Anterior cingulate cortex (tissue), 58 donors: ENCODE measurements around the gene LRRC55.

ENCODE experiments used
- DNase-seq, 58 donors: peaks; one replicate each; lab custom pipeline; 2025; lab: John Stamatoyannopoulos, UW

LRRC55 gene

DNA sequence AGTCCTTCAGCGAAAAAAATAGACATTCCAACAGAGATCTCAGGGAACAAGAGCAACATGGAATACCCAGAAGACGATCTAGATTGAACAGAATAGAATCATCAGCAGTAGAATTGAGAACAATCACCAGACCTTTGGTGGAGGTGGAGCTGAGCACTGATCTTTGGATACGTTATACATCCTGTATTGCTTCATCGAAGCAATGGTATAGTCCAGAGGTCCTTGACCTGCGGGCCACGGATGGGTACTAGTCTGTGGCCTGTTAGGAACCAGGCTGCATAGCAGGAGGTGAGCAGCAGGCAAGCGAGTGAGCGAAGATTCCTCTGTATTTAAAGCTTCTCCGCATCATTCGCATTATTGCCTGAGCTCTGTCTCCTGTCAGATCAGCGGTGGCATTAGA is 17.6 kb downstream of the LRRC55 start:
- DNase-seq: no peak

DNA sequence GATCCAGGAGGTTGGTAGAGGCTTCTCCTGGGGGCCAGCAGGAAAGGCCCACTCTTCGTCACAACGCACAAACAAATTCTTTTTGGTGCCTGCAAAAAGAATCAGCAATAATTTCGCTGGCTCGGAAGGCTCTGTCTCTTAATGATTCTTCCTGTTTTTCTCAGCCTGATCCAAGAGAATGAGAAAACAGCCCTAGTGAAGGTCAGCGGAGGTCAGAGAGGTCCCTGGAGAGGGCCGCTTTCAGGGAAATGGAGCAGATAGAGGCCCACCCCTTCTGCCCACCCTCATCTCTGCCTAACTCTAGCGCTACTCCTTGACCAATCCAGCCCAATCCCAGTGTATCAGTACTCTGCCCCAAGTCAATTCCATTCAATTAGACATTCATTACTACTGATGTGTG is 19.2 kb downstream of the LRRC55 start:
- DNase-seq: no peak

DNA sequence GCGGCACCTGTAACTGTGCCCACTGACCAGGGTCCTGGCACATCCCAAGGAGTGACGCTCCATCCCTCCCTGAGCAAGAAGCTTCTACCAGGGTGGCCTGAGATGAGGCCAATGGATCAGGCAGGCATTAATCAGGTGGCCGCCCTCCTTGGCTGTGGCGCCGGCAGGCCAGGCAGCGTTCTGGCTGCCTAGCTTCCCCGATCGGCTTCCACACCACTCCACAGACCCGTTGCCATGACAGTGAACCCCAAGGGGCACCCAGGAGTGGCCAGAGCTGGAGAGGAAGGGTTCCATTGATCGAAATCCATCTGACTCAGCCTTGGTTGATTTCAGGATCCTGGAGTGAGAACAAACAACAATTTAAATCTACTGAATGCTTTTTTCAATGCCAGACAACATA is 20.5 kb downstream of the LRRC55 start:
- peak in 22 of 58 donors; percentile 7 to 73 (median 26) for DNase-seq

DNA sequence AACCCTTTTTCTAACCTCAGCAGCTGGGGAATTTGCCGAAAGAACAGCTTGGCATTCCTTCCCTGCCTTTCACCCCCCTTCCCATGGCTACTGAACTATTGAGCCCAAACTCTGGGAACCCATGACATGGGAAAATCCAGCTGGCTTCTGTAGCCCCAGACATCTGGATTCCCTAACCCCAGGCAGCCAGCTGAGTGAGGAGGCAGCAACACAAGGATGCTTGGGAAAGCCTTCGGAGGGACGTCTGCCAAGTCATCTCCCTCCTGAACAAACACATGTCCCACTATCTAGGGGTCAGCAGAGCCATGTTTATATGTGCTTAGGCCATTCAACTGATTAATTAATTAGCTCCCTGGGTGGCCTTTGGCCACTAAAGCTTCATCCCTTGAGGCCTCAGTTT is 21.6 kb downstream of the LRRC55 start:
- no peak for DNase-seq

DNA sequence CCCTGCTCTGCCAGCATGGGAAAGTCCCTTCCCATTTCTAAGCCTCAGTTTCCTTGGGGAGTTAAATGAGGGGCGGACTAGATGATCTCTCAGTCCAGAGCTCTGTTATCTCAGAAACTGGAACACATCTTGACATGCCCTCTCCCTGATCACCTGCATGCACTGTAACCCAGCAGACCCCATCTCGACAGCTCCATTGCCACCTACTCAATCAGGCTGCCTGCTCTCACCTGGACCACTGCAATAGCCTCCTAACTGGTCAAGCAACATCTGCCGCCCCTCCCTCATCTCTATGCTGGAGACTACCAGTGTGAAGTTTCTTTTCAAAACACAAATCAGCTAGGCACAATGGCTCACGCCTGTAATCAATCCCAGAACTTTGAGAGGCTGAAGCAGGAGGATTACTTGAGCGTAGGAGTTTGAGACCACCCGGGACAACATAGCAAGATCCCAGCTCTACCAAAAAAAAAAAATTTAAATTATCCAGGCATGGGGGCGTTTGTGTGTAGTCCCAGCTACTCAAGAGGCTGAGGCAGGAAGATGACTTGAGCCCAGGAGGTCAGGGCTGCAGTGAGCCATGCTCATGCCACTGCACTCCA is 22.2 kb downstream of the LRRC55 start:
- DNase-seq: no peak

DNA sequence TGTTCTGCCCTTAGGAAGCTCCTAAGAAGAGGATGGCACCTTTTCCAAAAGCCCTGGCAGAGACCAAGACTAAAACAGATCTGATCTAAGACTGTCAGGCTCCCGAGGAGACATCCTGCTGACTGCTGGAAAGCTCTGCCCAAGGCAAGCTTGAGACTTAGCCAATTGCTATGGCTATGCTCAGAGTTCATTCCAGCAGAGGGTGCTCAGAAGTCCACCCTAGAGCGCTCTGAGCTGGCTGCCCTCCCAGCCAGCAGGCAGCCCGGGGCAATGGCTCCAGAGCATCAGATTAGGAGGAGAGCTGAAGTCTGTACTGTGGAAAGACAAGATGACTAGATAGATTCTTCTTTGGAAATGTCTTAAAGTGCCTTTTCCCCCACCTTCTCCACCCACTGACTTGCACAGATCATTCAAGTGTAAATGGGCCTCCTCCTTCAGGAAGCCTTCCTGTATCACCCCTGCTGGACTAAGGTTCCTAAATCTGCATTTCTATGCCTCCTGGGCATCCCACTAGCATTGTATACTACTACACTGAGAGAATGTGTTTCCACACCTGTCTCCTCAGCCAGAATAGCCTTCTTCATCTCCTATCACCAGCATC is 23.4 kb downstream of the LRRC55 start:
- peak in 4 of 58 donors; percentile 6 to 43 (median 14) for DNase-seq

DNA sequence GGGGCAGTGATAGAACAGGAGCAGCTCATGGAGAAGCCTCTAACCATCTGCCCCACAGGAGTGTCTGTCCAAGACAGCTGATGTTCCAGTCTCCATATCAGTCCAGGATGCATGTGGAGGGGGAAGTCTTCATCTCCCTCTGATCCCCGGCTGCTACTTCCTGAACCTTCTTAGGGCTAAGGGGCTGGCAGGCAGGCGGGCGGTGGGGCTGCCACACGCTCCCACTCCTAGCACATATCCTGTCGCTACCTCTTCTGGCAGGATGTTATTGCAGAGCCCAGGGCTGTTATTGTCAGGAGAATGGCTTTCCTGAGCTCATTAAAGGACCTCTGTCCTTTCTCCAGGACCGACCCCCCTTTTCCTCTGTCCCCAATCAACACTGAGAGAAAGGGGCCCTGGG is 25.4 kb downstream of the LRRC55 start:
- no peak for DNase-seq

DNA sequence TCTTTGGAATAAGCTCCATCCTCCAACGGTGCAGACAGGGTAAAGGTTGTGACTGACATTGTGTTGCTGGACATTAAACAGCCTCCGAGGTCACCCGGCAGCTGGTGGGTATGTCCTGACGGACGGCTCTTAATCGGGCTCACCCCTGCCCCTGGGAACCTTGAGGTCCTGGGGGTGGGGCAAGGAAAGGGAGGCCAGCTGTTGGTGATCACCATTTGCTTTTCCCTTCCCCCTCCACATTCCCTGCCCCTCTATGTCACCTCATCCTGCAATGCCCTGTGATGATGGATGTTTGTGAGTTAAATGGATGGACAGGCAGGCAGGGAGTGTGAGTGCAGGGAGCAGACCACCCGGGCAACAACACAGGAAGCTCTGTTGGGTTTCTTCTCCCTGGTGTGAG is 29.0 kb downstream of the LRRC55 start:
- no peak for DNase-seq

DNA sequence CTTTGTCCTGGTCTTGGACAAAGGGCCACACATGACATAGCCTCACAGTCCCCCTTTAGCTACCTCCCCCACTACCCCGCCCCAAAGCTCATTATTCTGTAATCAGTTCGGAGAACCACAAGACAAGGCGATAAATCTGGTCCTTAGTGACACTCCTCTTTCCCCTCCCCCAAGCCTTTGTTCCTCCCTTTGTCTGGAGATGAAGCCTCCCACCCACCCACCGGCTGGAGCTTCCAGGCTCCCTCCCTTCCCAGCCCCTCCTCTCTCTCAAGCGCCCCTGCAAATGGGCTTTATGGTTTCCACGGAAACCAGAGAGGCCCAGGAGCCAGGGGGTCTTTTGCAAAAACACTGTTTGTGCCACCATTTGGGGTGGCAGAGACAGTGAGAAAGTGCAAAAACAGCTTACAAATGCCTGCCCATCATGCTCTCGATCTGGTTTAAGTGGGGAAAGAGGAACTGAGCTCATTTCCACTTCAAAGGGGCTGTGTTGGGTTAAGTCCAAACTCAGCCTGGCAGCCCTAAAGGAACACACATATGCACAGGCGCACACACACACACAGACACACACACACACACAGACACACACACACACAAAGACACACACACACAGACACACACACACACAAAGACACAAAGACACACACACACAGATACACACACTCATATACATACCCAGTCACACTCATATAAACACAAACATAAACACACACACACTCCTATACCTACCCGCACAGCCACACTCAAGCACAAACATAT is 31.8 kb downstream of the LRRC55 start:
- no peak for DNase-seq

DNA sequence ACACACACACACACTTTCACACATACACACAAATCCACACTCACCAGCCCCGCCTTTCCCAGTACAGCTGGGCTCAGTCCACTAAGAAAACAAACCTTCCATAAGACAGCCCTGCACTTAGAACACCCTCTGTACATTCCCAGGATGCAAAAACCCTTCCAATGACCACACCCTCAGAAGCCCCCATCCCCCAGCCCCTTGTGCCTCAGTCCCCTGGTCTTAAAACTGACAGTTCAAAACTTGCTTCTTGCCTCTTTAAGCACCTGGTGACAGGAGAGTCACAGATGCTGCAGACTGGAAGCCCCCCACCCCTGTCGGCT is 32.3 kb downstream of the LRRC55 start:
- no peak for DNase-seq

DNA sequence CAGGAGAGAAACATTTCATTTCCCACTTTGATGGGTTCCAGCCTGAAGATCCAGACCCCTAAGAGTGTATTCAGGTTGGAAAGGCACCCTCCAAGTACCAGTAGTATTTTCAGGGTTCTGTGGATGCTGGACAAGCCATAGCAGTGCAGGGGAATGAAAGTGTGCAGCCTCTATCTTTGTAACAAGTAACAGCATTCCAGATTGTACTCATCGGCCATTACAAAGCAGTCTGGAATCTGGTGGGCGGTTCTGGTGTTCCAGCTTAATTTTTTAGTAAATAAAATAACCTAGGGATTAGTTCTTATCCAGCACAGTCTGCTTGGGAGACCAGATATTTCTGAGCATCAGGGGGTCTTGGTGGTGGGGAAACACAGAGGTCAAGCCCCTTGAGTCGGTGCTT is 32.7 kb downstream of the LRRC55 start:
- DNase-seq: no peak

DNA sequence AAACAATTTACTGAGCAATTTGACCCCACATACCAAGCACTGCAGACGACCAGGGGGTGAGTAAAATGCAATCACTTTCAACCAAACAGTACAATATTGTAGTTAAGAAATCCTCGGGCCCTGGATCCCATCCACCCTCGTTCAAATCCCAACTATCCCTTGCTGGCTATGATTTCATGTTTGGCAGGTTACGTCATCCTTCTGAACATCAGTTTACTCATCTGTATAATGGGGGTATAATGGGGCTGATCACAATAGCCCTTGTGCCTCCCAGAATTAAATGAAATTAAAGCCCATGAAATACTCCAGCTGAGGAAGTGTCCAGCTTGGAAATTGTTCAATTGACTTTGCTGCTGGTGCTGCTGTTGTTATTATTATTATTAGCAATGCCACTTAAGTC is 34.7 kb downstream of the LRRC55 start:
- DNase-seq: no peak

DNA sequence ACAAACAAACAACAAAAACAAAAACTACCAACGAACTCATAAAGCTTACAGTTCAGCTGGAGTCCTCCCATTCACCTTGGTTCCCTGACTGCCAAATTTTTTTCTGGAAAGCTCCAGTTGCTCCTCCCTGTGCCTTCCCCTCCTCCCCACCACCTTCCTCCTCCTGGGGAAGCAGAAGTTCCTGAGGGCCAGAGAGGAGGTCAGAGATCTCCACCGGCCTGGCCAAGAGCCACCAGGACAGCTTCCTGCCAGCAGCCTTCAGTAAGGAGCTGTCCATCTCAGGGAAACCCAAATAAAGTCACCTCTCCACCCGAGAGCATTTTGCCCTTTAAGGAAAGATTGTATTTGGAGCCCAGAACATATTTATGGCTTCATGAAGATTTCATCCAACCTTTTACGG is 35.3 kb downstream of the LRRC55 start:
- no peak for DNase-seq

DNA sequence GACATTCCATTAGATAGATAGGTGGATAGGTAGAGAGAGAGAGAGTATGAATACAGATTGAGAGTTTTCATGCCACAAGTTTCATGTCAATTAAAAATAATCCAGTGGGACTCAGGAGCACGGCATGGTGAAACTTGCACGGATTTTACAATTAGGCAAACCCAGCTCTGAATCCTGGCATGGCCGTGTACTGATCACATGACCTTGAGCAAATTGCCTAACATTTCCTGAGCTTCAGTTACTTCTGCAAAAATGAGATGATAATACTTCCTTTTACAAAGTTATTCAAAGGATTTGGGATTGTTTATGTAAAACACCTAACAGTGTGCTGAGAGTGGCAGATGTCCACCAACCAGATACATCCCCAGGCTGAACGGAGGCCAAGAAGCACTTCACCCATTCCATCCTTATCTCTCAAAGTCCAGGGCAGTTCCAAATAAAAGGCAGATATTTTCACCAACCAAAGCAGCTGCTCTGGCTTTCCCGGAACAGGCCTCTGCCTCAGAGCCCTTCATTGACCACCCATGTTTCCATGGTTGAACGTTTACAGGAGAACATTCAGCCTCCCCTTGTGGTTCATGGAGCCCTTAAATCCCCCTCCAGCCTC is 37.4 kb downstream of the LRRC55 start:
- peak in 1 of 58 donors; percentile 28 for DNase-seq

DNA sequence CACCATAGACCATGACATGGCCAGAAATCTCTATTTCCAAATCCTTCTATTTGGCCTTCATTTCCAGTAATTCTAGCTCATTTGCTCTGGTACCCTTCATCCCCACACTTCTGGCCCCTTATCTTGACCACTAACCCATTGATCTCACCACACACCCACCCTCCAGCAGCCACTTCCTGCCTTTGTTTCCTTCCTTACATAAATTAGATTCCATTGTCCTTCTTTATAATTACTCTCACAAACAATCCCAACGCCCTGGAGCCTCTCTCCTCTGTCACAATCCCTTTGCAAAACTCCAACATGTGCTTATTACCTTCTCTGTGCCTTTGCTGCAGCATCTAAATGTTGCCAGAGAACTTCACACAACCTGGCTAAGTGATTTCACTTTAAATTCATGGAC is 40.5 kb downstream of the LRRC55 start:
- DNase-seq: no peak

DNA sequence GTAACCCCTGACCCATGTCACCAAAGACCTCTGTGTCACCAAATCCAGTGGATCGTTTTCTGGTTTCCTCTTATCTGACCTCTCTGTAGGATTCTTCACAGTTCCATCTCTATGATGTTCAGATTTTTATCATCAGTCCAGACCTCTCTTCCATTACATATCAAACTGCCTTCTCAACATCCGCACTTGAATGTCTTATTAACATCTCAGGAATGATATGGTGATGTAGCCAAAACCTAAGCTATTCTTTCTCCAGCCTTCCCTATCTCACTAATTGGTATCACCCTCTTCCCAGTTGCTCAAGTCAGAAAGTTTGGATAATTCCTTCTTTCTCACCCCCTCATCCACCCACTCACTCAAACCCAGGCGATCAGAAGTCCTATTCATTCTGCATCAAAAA is 41.8 kb downstream of the LRRC55 start:
- no peak for DNase-seq

DNA sequence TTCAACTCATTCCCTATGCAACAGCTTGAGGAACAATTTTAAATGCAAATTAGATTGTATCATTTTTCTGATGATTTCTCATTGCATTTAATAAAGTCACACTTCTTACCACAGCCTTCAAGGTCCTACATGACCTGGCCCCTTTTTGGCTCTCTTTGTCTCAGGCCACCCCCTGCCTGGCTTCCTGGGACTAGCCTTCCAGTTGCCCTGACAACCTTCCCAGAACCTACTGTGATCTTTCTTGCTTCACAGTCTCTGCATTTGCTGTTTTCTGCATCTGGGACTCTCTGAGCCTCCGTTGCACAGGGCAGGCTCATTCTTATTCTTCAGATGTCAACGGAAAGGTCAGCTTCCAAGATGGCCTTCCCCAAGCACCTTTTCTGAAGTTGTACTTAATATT is 42.4 kb downstream of the LRRC55 start:
- DNase-seq: peak in 8 of 58 donors; percentile 3 to 67 (median 26)

DNA sequence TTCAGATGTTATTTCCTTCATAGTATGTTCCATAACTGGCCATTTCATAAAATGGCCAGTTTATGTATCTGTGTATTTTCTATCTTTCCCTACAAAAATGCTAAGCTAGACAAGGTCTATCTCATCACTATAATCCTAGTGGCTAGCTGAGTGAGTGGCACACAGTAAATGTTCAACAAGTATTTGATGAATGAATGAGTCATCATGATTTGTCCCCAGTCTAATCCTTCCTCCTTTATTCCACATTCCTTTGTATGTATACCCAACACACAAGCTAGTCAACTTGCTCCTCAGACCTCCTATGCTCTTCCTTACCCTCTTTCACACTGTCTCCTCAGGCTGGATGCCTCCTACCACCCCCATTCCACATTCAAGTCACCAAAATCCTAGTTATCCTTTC is 42.8 kb downstream of the LRRC55 start:
- DNase-seq: no peak

DNA sequence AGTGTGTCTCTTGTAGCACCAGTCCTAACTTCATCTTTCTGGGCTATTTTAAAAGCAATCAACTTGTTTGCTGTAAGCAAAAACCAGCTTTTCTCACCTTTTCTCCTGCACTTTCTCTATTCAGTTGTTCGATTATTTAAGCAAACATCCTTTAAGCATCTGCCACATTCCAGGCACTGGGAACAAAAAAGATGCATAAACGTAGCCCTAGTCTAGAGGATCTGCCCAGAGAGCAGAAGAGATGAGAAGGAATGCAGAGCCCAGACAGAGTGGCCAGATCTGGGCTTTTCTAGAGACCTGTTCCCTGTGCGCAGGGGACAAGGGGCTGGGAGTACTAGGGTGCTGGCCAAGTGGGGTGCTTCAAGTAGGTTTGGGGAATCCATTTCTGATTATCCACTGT is 46.8 kb downstream of the LRRC55 start:
- DNase-seq: no peak

DNA sequence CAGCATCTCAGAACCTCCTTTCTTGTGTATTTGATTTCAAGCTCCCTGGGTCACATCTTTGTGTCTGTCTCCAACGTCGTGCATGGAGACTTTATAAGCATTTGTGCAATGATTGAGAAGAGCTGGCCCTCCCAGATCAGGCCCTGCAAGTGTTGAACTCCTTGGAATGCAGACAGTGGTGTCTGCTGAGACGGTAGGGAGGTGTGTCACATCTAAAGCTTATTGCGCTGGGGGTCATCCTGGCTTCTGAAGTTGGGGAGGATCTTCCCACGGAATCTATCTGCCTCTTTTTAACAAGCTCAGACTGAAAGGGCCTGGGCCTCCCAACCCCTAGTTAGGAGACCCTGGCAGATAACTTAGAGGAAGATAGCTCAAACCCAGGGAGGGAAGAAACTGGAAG is 48.6 kb downstream of the LRRC55 start:
- DNase-seq: no peak

DNA sequence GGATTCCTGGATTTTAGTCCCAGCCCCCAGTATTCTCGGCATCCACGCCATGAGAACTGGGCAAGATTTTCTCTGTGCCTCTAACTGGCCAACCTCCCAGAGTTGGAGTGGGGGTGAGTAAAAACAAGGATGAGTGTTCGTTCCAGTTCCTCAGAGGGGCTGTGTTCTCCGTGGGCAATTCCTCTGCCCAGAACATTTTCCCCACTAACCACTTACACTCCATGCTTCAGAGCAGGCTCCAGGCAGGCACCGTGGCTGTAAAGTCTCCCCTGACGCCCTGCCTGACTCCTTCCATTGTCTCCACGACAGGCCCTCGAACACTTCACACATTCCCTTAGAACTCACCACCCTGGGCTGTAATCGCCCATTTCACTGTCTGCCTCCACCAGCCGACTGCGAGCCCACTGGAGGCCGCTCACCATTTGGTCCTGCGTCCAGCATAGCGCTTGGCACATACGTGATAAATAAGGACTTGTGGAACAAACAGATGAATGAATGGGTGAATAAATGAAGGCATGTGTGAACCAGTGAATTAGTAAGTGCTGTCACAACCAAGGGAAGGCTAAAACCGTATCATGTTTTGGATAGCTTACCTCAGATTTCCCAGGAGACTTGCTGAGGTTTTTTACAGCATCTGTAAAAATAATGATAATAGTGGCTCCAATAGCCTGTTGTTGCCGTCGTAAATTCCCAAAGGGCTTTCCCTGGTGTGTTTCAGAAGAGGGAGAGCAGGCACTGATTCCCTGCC is 49.2 kb downstream of the LRRC55 start:
- peak in 36 of 58 donors; percentile 8 to 83 (median 40) for DNase-seq
